Activated CD4-positive, alpha-beta T cell treated with anti-CD3 and anti-CD28 coated beads for 4 hours (primary cell): ENCODE measurements around the gene C10orf90.

Source experiments
- DNase-seq, 2 donors: peaks; one replicate each; pipeline ENCODE4 v3.0.0-alpha.2; 2020

The C10orf90 gene

GRCh38 chr10:126409821-126410220, 260.7 kb downstream of the C10orf90 start:
- DNase-seq = no peak

GRCh38 chr10:126408953-126409641, 261.4 kb downstream of the C10orf90 start:
- no peak for DNase-seq

- DNase-seq = no peak
Observed at GRCh38 chr10:126407831-126408230, 262.7 kb downstream of the C10orf90 start.

GRCh38 chr10:126405239-126405775, 265.2 kb downstream of the C10orf90 start:
- DNase-seq = no peak

- no peak for DNase-seq
Observed at GRCh38 chr10:126402721-126403695, 267.5 kb downstream of the C10orf90 start.

GRCh38 chr10:126400641-126401040, 269.9 kb downstream of the C10orf90 start:
- no peak for DNase-seq

- DNase-seq = no peak
Observed at GRCh38 chr10:126398924-126399323, 271.6 kb downstream of the C10orf90 start.

- no peak for DNase-seq
Observed at GRCh38 chr10:126398383-126398743, 272.1 kb downstream of the C10orf90 start.

GRCh38 chr10:126397640-126398382, 272.7 kb downstream of the C10orf90 start:
- no peak for DNase-seq

GRCh38 chr10:126397156-126397555, 273.3 kb downstream of the C10orf90 start:
- DNase-seq = no peak

GRCh38 chr10:126394948-126395347, 275.5 kb downstream of the C10orf90 start:
- DNase-seq = no peak

GRCh38 chr10:126393076-126393475, 277.4 kb downstream of the C10orf90 start:
- no peak for DNase-seq

GRCh38 chr10:126392469-126392868, 278.0 kb downstream of the C10orf90 start:
- no peak for DNase-seq

- no peak for DNase-seq
Observed at GRCh38 chr10:126392068-126392467, 278.4 kb downstream of the C10orf90 start.

GRCh38 chr10:126391192-126391885, 279.2 kb downstream of the C10orf90 start:
- no peak for DNase-seq

- DNase-seq = no peak
Observed at GRCh38 chr10:126390324-126390723, 280.2 kb downstream of the C10orf90 start.

GRCh38 chr10:126387931-126388911, 282.3 kb downstream of the C10orf90 start, which contains the start of gene ADAM12:
Gene ADAM12, minus strand, starts transcription at chr10:126388477. Its CDS starts 332 bp downstream, at chr10:126388145.
- DNase-seq = peak in 1 of 2 donors; percentile 5

- peak in 1 of 2 donors; percentile 11 for DNase-seq
Observed at GRCh38 chr10:126387041-126387921, 283.2 kb downstream of the C10orf90 start.

GRCh38 chr10:126384269-126384873, 286.1 kb downstream of the C10orf90 start:
- no peak for DNase-seq
